DOHH2 (cell line): ENCODE results near the gene ASXL1.

ENCODE experiments used
- H3F3A ChIP-seq: fragments of 200-600 bp; sonication (generic), shearing (Covaris generic); 2 replicates; pipeline ENCODE4 v1.6.0; 2016; ENCODE audit warnings: antibody characterized with exemption, mild to moderate bottlenecking; ENCODE audit not compliant: control insufficient read depth, insufficient read depth
- H3K27ac ChIP-seq: fragments of 200-600 bp; sonication (generic); 2 replicates; pipeline ENCODE4 v1.5.1; 2014; ENCODE audit warnings: low read depth, mild to moderate bottlenecking, low read length, moderate library complexity
- H3K27me3 ChIP-seq: fragments of 200-600 bp; sonication (generic); 2 replicates; pipeline ENCODE4 v1.6.1; 2014; ENCODE audit warnings: mild to moderate bottlenecking, low read length, mixed read lengths; ENCODE audit not compliant: control insufficient read depth
- H3K36me3 ChIP-seq: fragments of 200-600 bp; sonication (generic); 2 replicates; pipeline ENCODE4 v1.6.1; 2014; ENCODE audit warnings: mild to moderate bottlenecking, low read length, moderate library complexity, mixed read lengths; ENCODE audit not compliant: control insufficient read depth
- H3K4me1 ChIP-seq: fragments of 200-600 bp; sonication (generic); 2 replicates; pipeline ENCODE4 v1.6.1; 2014; ENCODE audit warnings: mild to moderate bottlenecking, low read length, mixed read lengths; ENCODE audit not compliant: control insufficient read depth
- H3K4me2 ChIP-seq: fragments of 200-600 bp; sonication (generic); 2 replicates; pipeline ENCODE4 v1.6.0; 2014; ENCODE audit warnings: mild to moderate bottlenecking, low read length, moderate library complexity
- H3K4me3 ChIP-seq: fragments of 200-600 bp; sonication (generic); 2 replicates; pipeline ENCODE4 v1.5.1; 2014; ENCODE audit warnings: mild to moderate bottlenecking, low read length, mixed read lengths
- H3K79me2 ChIP-seq: fragments of 200-600 bp; sonication (generic); 2 replicates; pipeline ENCODE4 v1.6.1; 2014; ENCODE audit warnings: mild to moderate bottlenecking, low read length, mixed read lengths; ENCODE audit not compliant: control insufficient read depth
- H3K9me2 ChIP-seq: fragments of 200-600 bp; sonication (generic); replicated peaks from 2 replicates; pipeline ENCODE4 v1.6.1; 2014; ENCODE audit warnings: mild to moderate bottlenecking, low read length, mixed read lengths; ENCODE audit not compliant: control insufficient read depth
- H3K9me3 ChIP-seq: fragments of 200-600 bp; sonication (generic); 2 replicates; pipeline ENCODE4 v1.6.1; 2014; ENCODE audit warnings: antibody characterized with exemption, low read length, mixed read lengths; ENCODE audit not compliant: control insufficient read depth, insufficient read depth
- H4K20me1 ChIP-seq: fragments of 200-600 bp; sonication (generic); 2 replicates; pipeline ENCODE4 v1.6.0; 2014; ENCODE audit warnings: low read depth, mild to moderate bottlenecking, antibody characterized with exemption, low read length, moderate library complexity; ENCODE audit not compliant: control insufficient read depth, insufficient read depth
- CTCF ChIP-seq: fragments of 200-600 bp; sonication (generic); IDR thresholded peaks from one replicate; pipeline ENCODE4 v1.5.1; 2014; ENCODE audit warnings: antibody characterized with exemption, mild to moderate bottlenecking, low read depth, low read length; ENCODE audit not compliant: poor library complexity, severe bottlenecking
- EZH2phosphoT487 ChIP-seq: fragments of 200-600 bp; sonication (generic); IDR thresholded peaks from 2 replicates; pipeline ENCODE4 v1.6.1; 2017; ENCODE audit warnings: borderline replicate concordance, mild to moderate bottlenecking, antibody characterized with exemption, low read length, moderate library complexity, mixed read lengths

Gene ASXL1

GRCh38 chr20:32484225-32484957, 126.3 kb downstream of the ASXL1 start:
- Histone ChIP-seq H3K4me3 (peak overlapping the region; percentile 83), H3K4me2 (peak overlapping the region; percentile 99), H3K27me3 (peaks cover 8% of the 10 kb centered on the region), H3K27ac (peak overlapping the region; percentile 32; the same call in 1 of the 2 replicates), H3K9me2 (no peaks in the 10 kb centered on the region), H3K4me1 (peaks cover 23% of the 10 kb centered on the region), H4K20me1 (no peaks in the 10 kb centered on the region; the same call in 1 of the 2 replicates), H3F3A (peaks cover 7% of the 10 kb centered on the region), H3K79me2 (no peaks in the 10 kb centered on the region), H3K36me3 (no peaks in the 10 kb centered on the region), H3K9me3 (no peaks in the 10 kb centered on the region)
- TF ChIP-seq CTCF = no peak
- no peak; the same call in 1 of the 2 replicates for TF ChIP-seq EZH2phosphoT487

- peaks cover 7% of the 10 kb centered on the region for H3F3A ChIP-seq
- H3K27ac ChIP-seq = peak overlapping the region; percentile 32
- H3K9me2 ChIP-seq = no peaks in the 10 kb centered on the region
- H3K4me1 ChIP-seq = peaks cover 23% of the 10 kb centered on the region
- H3K79me2 ChIP-seq = no peaks in the 10 kb centered on the region
- peak overlapping the region; percentile 83 for H3K4me3 ChIP-seq
- no peaks in the 10 kb centered on the region for H4K20me1 ChIP-seq
- peak overlapping the region; percentile 99 for H3K4me2 ChIP-seq
- H3K36me3 ChIP-seq = no peaks in the 10 kb centered on the region
- peaks cover 8% of the 10 kb centered on the region for H3K27me3 ChIP-seq
- no peaks in the 10 kb centered on the region for H3K9me3 ChIP-seq
- TF ChIP-seq CTCF (peak; percentile 88), EZH2phosphoT487 (no peak)
Measured at GRCh38 chr20:32484958-32485769, 127.0 kb downstream of the ASXL1 start.

- H3K4me2 ChIP-seq = peak overlapping the region; percentile 99
- H3K36me3 ChIP-seq = no peaks in the 10 kb centered on the region
- H4K20me1 ChIP-seq = no peaks in the 10 kb centered on the region
- H3K79me2 ChIP-seq = no peaks in the 10 kb centered on the region
- H3F3A ChIP-seq = peaks cover 7% of the 10 kb centered on the region
- H3K27ac ChIP-seq = no peak overlapping the region
- no peaks in the 10 kb centered on the region for H3K9me2 ChIP-seq
- H3K27me3 ChIP-seq = peaks cover 8% of the 10 kb centered on the region
- TF ChIP-seq CTCF = no peak
- no peak for TF ChIP-seq EZH2phosphoT487
- no peak overlapping the region; the same call in 1 of the 2 replicates for H3K4me3 ChIP-seq
- no peaks in the 10 kb centered on the region for H3K9me3 ChIP-seq
- H3K4me1 ChIP-seq = peaks cover 23% of the 10 kb centered on the region
Measured at GRCh38 chr20:32485770-32486478, 127.8 kb downstream of the ASXL1 start.
